AG20443 (cell line): ENCODE measurements around the gene RGN.
A peak's percentile ranks its signal among the peaks of the same experiment; 100 is the strongest.
"Not testable (repeated sequence)": the region's sequence is repeated elsewhere in the genome, so short reads cannot be mapped to it uniquely, and the experiment has no call there.

Experiments used
- DNase-seq: peaks from one replicate; pipeline ENCODE4 v3.0.0; 2012; ENCODE audit warnings: low spot score, mixed read lengths

Gene RGN

GRCh38 chrX:47078129-47079043 lies at the start of gene RGN:
Gene RGN (plus strand): TSS chrX:47078443. CDS start chrX:47081145, 2,702 bp downstream.
- peak; percentile 50 for DNase-seq

- DNase-seq, result peak; percentile 39
These were observed 47.9 kb upstream of the RGN start for GRCh38 chrX:47030339-47030738.

GRCh38 chrX:47047989-47048388 lies 30.3 kb upstream of the RGN start:
- DNase-seq, result peak; percentile 9

DNA sequence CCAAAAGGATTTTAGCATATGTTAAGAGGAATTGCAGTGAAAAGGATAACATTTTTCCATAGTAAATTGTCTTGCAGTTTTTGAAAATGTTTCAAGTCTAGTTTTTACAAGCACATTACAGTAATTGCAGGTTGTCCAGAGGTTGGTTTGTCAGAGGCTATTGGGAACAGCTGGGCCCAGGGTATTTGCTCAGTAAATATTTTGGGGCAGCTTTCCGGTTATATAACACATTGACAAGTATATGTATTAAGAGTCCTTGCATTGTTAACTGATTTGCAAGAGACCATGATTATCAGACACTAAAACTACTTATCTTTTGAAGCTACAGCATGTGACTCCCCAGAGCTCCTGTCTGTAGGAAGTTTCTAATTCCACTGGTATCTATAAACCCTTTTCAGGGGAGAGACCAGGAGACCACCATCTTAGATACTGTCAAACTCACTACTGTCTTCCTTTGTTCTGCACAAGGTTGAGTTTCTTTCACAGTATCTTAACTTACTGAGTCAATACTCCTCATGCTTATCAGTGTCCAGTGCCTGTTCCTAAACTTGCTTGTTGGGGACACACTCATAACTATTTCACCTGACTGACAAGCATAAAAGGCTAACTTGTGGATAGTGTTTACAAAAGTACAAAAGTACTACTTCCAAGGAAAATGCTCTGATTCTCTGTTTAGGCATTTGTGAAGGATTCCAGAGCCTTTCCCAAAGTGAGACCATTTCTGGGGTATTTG lies 18.9 kb upstream of the RGN start:
- no peak for DNase-seq

DNA sequence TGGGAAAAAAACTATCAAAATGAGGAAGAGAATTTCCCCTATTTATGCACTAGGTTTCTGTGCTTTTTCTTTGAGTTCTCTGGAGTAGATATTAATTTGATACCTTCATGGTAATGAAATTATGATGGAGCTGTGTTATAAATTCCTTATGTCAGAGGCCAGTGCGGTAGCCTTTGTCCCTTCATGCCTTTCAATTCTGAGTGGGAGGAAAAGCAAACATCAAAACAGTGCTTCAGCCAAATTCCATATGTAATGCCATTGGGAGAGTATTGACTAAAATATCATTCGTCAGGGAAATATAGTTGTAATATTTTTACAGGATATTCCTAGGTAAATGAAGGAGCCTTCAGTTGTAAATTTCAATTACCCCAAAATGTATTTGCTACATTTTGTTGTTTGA lies 17.5 kb upstream of the RGN start:
- no peak for DNase-seq

DNA sequence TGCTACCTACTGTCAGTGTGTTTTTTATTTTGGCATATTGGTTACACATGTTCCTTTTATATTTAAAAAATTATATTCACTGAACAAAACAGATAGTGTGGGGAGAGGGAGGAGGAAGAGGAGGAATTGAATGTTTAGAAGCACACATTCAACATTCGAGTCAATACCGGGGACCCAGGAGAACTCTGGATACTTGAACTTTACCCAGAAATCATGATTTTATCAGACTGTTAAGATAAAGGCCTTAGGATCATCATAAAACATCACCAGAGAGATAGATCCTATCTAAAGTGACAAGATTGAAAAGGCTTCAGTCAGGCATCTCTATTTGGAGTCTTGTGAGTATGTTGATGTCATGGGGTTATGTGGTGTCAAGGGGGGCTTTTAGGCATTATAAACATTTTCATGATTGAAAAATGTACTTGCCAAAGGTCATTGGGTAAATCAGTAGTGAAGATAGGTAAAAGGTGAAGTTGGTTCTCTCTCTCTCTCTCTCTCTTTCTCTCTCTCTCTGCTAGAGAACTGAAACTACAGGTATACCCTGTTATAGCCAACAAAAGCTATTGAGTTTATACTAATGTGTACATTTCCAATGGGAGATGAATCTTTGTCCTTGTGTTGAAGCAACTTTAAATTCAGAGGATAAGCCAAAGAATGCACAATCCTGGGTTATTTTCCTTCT lies 16.9 kb upstream of the RGN start:
- no peak for DNase-seq

- DNase-seq, result no peak
These were observed 15.1 kb upstream of the RGN start for GRCh38 chrX:47063179-47063578.

DNA sequence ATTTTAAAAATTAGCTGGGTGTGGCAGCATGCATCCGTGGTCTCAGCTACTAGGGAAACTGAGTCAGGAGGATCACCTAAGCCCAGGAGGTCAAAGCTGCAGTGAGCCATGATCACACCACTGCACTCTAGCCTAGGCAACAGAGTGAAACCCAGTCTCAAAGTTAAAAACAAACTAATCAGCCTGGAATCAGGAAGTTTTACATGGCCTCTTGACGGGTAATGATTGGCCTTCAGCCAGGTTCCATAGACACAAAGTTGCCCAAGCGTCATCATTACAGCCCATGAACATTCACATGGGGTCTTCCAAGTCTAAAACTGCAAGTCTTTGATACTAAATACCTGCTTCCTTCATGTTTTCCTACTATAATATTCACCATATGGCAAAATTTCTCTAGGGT lies 10.0 kb upstream of the RGN start:
- no peak for DNase-seq

DNA sequence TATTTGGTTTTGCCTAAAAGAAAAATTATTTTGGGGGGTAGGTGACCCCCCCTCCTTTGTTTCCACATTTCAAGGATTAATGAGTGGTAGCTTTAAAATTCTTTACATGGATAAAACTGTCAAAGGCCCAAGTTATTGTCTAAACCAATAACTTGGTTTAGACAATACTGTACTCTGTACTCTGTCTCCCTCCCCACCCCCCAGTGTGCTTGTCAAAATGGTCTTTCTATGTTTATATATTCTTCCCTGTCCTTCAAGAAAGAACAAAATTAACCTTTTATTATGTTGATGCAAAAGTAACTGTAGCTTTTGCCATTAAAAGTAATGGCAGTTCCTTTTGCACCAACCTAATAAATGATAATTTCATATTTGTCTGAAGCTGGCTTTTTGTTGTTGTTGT lies 9.5 kb upstream of the RGN start:
- DNase-seq, result no peak

DNA sequence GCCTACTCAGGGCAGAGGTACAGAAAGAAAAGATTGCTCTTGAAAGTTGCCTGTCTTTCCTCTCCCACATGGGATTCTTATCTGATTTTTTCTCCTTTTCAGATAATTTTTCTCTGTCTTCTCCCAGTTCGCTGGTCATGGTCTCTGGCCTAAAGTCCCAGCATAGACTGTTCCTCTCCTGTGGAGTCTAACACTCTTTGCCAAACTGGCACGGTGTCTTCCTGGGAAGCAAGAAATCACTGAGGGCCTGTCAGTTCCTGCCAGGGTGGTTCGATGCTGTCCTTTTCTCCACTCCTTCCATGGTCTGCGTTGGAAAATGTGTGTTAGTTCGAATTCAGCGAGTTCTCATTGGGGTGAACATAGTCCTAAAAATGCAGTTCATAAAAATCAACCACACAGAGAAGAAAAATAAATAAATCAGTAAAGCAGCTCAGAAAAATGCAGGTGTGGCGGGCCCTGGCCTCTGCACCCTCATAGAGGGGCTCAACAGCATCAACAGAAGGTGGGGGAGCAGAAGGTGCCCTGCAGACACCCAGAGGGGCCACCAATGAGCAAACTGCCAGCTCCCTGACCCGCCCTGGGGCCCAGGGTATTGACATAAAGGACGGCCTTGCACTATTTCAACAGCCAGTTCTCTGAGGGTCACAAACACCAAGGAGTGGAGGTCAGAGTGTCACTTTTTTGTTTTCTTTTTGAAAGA lies 2.1 kb downstream of the RGN start:
- DNase-seq, result no peak

DNA sequence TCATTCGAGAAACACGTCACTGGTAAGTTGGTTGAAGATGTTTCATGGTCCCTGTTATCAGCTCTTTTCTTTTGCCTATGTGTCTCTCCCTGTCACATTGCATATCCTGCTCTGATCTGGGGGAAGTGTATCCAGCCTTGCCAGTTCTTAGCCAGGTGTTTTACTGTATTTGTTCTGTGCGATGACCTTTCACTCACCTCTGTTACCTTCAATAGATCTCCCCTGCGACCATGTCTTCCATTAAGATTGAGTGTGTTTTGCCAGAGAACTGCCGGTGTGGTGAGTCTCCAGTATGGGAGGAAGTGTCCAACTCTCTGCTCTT lies 2.6 kb downstream of the RGN start:
- DNase-seq, result no peak

DNA sequence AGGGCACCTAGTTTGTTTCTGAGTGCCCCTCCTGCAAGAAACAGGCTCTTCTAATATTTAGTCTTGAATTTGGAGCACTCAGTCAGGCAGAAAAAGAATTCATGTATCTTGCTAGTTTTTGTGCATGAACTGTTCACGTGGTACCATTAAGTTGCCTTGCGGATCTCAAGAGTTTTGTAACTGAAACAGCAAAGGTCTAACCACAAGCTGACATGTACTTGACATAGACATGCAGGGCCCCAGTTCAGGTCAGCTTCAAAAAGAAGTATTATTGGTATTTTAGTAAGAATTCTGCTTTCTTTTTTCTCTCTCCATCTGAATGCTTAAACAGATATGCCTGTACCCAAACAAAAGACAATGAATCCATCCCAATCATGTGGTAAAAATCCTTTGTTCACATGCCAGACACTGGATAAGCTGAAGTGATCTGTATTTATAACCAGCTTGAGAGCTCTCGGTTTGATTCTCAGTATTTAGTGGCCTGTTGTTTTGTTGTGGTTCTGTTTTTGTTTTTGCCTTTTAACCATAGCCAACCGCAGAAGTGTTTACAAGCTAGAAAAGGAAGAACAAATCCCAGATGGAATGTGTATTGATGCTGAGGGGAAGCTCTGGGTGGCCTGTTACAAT lies 13.0 kb downstream of the RGN start:
- DNase-seq, result no peak

GRCh38 chrX:47093248-47093647 lies 15.0 kb downstream of the RGN start:
- peak; percentile 20 for DNase-seq

- DNase-seq, result no peak
These were observed 15.6 kb downstream of the RGN start for GRCh38 chrX:47093860-47094259.

DNA sequence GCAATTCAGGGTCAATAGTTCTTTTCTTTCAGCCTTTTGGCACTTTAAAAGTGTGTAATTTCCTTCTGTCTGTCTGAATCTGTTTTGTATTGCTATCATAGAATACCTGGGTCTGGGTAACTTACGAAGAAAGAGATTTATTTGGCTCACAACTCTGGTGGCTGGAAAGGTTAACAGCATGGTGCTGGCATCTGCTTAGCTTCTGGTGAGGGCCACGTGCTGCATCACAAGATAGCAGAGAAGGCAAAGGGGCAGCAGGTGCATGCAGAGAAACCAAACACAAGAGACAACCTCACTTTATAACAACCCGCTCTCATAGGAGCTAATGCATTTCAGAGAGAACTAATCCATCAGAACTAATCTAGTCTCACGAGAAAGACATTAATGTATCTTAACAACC lies 18.8 kb downstream of the RGN start:
- DNase-seq, result no peak

GRCh38 chrX:47098338-47099094 lies 20.3 kb downstream of the RGN start:
- DNase-seq, result no peak

GRCh38 chrX:47101206-47101605 lies 23.0 kb downstream of the RGN start:
- no peak for DNase-seq

DNA sequence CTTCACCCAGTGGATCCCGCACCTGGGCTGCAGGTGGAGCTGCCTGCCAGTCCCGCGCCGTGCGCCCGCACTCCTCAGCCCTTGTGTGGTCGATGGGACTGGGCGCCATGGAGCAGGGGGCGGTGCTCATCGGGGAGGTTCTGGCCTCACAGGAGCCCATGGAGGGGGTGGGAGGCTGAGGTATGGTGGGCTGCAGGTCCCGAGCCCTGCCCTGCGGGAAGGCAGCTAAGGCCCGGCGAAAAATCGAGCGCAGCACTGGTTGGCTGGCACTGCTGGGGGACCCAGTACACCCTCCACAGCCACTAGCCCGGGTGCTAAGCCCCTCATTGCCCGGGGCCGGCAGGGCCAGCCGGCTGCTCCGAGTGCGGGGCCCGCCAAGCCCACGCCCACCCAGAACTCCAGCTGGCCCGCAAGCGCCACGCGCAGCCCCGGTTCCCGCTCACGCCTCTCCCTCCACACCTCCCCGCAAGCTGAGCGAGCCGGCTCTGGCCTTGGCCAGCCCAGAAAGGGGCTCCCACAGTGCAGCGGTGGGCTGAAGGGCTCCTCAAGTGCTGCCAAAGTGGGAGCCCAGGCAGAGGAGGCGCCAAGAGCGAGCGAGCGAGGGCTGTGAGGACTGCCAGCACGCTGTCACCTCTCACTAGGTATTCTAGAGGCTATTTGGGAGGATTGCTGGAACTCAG lies 32.8 kb downstream of the RGN start:
- DNase-seq, result not testable (repeated sequence)

DNA sequence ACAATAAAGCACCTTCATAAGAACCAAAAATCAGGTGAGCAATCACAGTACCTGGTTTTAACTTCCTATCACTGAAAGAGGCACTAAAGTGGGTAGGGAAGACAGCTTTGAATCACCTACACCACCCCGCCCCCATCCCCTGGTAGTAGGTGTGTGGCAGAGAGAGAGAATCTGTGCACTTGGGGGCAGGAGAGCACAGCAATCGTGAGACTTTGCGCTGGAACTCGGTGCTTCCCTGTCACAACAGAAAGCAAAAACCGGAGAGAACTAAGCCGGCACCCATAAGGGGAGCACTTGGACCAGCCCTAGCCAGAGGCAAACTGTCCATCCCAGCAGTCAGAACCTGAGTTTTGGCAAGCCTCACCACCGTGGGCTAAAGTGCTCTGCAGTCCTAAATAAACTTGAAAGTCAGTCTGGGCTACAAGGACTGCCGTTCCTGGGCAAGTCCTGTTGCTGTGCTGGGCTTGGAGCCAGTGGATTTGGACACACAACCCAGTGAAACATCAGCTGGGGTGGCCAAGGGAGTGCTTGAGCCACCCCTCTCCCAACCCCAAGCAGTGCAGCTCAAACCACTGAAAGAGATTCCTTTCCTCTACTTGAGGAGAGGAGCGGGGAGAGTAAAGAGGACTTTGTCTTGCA lies 34.2 kb downstream of the RGN start:
- no peak for DNase-seq

- not testable (repeated sequence) for DNase-seq
These were observed 38.4 kb downstream of the RGN start for GRCh38 chrX:47116551-47117110.
